ENCODE data around the gene KCTD5. TPM values are rescaled to one million over a fixed set of nuclear protein-coding genes. Genes with fewer than 3 reads are reported as not detected.

Gene KCTD5
- total and polyA plus RNA-seq, 2 experiments from 2014 or later: 31.5 to 32.2 TPM

DNA sequence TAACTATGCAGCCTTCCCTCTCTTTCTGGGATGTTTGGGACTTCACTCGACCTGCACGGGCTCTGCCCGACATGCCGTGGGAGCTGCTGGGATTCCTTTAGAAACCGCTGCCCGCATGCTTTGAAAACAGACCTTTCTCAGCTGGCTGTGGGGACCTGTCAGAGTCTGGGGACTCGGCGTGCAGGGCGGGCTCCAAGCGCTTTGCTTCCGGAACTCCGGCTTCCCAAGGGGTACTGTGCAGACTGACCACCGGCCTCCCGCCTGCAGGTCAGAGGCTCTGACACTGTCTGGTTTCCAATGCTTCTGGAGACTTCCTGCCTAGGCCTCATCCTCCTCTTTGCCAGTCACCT is 25.9 kb downstream of the KCTD5 start:
- no peak overlapping the region for H3K4me2 ChIP-seq
- 98% methylated on average over 14 of the region's 14 CpGs for WGBS (ENCODE audit: low lambda C conversion rate, missing lambda C conversion rate)
- H3K9me3 ChIP-seq (ENCODE audit: low read depth): no peaks in the 10 kb centered on the region
- H3K4me3 ChIP-seq: no peak overlapping the region
- no peaks in the 10 kb centered on the region for H3K79me2 ChIP-seq
- no peak for DNase-seq (ENCODE audit: low spot score)
- H2AFZ ChIP-seq: no peak overlapping the region
- H3K36me3 ChIP-seq (replicated peaks; ENCODE audit: insufficient read depth, low read depth): no peaks in the 10 kb centered on the region
- H3K4me1 ChIP-seq (ENCODE audit: insufficient read depth): no peaks in the 10 kb centered on the region
- H3K9me2 ChIP-seq (replicated peaks; ENCODE audit: insufficient read depth): no peaks in the 10 kb centered on the region
- TF ChIP-seq, protein P1, sequence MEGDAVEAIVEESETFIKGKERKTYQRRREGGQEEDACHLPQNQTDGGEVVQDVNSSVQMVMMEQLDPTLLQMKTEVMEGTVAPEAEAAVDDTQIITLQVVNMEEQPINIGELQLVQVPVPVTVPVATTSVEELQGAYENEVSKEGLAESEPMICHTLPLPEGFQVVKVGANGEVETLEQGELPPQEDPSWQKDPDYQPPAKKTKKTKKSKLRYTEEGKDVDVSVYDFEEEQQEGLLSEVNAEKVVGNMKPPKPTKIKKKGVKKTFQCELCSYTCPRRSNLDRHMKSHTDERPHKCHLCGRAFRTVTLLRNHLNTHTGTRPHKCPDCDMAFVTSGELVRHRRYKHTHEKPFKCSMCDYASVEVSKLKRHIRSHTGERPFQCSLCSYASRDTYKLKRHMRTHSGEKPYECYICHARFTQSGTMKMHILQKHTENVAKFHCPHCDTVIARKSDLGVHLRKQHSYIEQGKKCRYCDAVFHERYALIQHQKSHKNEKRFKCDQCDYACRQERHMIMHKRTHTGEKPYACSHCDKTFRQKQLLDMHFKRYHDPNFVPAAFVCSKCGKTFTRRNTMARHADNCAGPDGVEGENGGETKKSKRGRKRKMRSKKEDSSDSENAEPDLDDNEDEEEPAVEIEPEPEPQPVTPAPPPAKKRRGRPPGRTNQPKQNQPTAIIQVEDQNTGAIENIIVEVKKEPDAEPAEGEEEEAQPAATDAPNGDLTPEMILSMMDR (IDR thresholded peaks at IDR 0.05; ENCODE audit: poor library complexity): no peak
- no peak for TF ChIP-seq EZH2 (IDR thresholded peaks at IDR 0.05; ENCODE audit: borderline replicate concordance)
- TF ChIP-seq EZH2phosphoT487 (IDR thresholded peaks at IDR 0.05; ENCODE audit: low read depth, severe bottlenecking, unreplicated experiment): no peak
- no peaks in the 10 kb centered on the region for H3K27me3 ChIP-seq
- no peaks in the 10 kb centered on the region for H4K20me1 ChIP-seq (ENCODE audit: insufficient read depth, poor library complexity, severe bottlenecking)
- no peak overlapping the region for H3K27ac ChIP-seq

DNA sequence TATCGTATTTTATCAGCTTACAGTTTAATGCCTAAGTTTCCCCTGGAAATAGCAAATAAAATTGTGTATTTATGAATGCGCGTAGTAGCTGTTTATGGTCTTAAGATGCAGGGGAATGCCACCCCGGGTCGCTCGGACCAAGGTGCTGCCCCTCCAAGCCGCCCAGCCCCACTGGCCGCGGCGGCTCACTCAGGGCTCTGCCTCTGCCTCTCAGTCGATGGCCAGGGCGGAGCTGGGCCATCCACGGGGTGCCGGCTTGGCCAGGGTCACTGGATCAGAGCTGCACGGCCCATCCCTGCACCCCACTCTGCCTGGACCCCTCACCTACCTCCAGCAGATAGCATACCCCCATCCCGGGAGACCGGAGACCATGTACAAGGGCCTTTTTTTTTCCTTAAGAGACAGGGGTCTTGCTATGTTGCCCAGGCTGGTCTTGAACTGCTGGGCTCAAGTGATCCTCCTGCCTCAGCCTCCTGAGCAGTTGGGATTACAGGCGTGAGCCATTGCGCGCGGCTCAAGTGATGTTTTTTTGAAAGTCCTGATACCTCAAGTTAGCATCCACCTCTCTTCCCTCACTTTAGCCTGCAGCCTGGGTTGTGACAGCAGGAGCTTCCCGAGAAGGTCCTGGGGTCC is 26.7 kb downstream of the KCTD5 start:
- Histone ChIP-seq H3K9me2 (replicated peaks; ENCODE audit: insufficient read depth) (no peaks in the 10 kb centered on the region), H4K20me1 (ENCODE audit: insufficient read depth, poor library complexity, severe bottlenecking) (no peaks in the 10 kb centered on the region), H3K79me2 (no peaks in the 10 kb centered on the region), H3K4me3 (no peak overlapping the region), H2AFZ (no peak overlapping the region), H3K4me1 (ENCODE audit: insufficient read depth) (no peaks in the 10 kb centered on the region), H3K27me3 (no peaks in the 10 kb centered on the region), H3K36me3 (replicated peaks; ENCODE audit: insufficient read depth, low read depth) (no peaks in the 10 kb centered on the region), H3K27ac (no peak overlapping the region), H3K9me3 (ENCODE audit: low read depth) (no peaks in the 10 kb centered on the region), H3K4me2 (no peak overlapping the region)
- TF ChIP-seq, protein P1 (IDR thresholded peaks at IDR 0.05; ENCODE audit: poor library complexity): no peak
- TF ChIP-seq EZH2 (IDR thresholded peaks at IDR 0.05; ENCODE audit: borderline replicate concordance) (no peak), EZH2phosphoT487 (IDR thresholded peaks at IDR 0.05; ENCODE audit: low read depth, severe bottlenecking, unreplicated experiment) (no peak)
- WGBS (ENCODE audit: low lambda C conversion rate, missing lambda C conversion rate): 97% methylated on average over 22 of the region's 22 CpGs
- DNase-seq (ENCODE audit: low spot score): no peak

DNA sequence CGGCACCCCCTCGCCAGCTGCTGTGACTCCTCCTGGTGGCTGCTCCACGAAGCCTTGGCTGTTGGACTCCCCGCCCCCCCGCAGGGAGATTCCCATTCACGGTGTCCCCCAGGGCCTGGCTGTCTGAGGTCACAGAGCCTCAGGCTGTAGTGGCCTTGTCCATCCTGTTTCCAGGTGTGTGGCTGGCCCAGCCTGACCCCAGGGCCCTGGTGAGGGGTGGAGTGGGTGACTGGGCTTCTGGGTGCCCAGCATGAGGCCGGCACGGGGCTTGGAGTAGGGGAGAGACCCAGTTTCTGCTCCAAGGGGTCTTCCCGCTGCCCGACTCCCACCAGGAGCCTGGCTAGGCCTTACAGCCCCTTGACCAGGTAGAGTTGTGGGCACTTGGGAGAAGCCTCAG is 27.3 kb downstream of the KCTD5 start:
- no peaks in the 10 kb centered on the region for H3K4me1 ChIP-seq (ENCODE audit: insufficient read depth)
- TF ChIP-seq EZH2phosphoT487 (IDR thresholded peaks at IDR 0.05; ENCODE audit: low read depth, severe bottlenecking, unreplicated experiment) (no peak), EZH2 (IDR thresholded peaks at IDR 0.05; ENCODE audit: borderline replicate concordance) (no peak)
- TF ChIP-seq, protein P1 (IDR thresholded peaks at IDR 0.05; ENCODE audit: poor library complexity): no peak
- no peak for DNase-seq (ENCODE audit: low spot score)
- no peak overlapping the region for H3K4me2 ChIP-seq
- no peak overlapping the region for H2AFZ ChIP-seq
- no peaks in the 10 kb centered on the region for H3K36me3 ChIP-seq (replicated peaks; ENCODE audit: insufficient read depth, low read depth)
- no peak overlapping the region for H3K27ac ChIP-seq
- H4K20me1 ChIP-seq (ENCODE audit: insufficient read depth, poor library complexity, severe bottlenecking): no peaks in the 10 kb centered on the region
- H3K4me3 ChIP-seq: no peak overlapping the region
- H3K79me2 ChIP-seq: no peaks in the 10 kb centered on the region
- H3K9me2 ChIP-seq (replicated peaks; ENCODE audit: insufficient read depth): no peaks in the 10 kb centered on the region
- 92% methylated on average over 10 of the region's 10 CpGs for WGBS (ENCODE audit: low lambda C conversion rate, missing lambda C conversion rate)
- no peaks in the 10 kb centered on the region for H3K9me3 ChIP-seq (ENCODE audit: low read depth)
- H3K27me3 ChIP-seq: no peaks in the 10 kb centered on the region

Data from hepatocyte (in vitro differentiated cells).